B cell (primary cell): ENCODE measurements around the gene APLP2. TPM values are rescaled to one million over a fixed set of nuclear protein-coding genes. Genes with fewer than 3 reads are reported as not detected.
A peak's percentile ranks its signal among the peaks of the same experiment; 100 is the strongest.

Experiments
- ATAC-seq: fragments of 200-7000 bp; cut with Tn5 transposase; one replicate; pipeline ENCODE4 v1.10.0; 2021; ENCODE audit warnings: low read depth, mild to moderate bottlenecking, moderate number of reproducible peaks, moderate library complexity
- CTCF ChIA-PET: fragments of 350-600 bp; sonication (Branson Sonifier 250); formaldehyde crosslinking; loops from one replicate; lab custom pipeline; 2021; ENCODE audit warnings: antibody characterized with exemption, inconsistent platforms; lab: Charles Lee
- POLR2A ChIA-PET: fragments of 350-600 bp; sonication (Branson Sonifier 250); formaldehyde crosslinking; loops from one replicate; lab custom pipeline; 2021; ENCODE audit warnings: antibody characterized with exemption; lab: Charles Lee
- DNase-seq: peaks from one replicate; pipeline ENCODE4 v3.0.0; 2013
- H2AFZ ChIP-seq: 2 replicates; pipeline ENCODE4 v1.6.1; 2012; ENCODE audit warnings: mild to moderate bottlenecking, low read depth, low read length; ENCODE audit not compliant: insufficient read depth, poor library complexity, severe bottlenecking
- H3K27ac ChIP-seq, 2 donors: 1 replicate in 1 of 2; 2 replicates in 1 of 2; pipeline ENCODE4 v1.5.1; 2012 to 2013; ENCODE audit warnings: low read length in 2 of 2, mild to moderate bottlenecking in 2 of 2, moderate library complexity in 1 of 2
- H3K27me3 ChIP-seq, 4 experiments: fragments of 200-600 bp in 1 of 4; sonication (generic) in 1 of 4; replicated peaks in 1 of 4; 1 replicate in 2 of 4; 2 replicates in 2 of 4; pipeline versions ENCODE4 v1.6.1 to v1.7.0; 2013 to 2016; ENCODE audit warnings: low read length in 3 of 4, mild to moderate bottlenecking in 2 of 4, mixed read lengths in 1 of 4, moderate library complexity in 1 of 4; ENCODE audit not compliant: insufficient read depth in 4 of 4, control insufficient read depth in 3 of 4; ENCODE audit errors: control extremely low read depth in 1 of 4
- H3K36me3 ChIP-seq, 2 experiments: replicated peaks in 1 of 2; 1 replicate in 1 of 2; 2 replicates in 1 of 2; pipeline versions ENCODE4 v1.6.1 to v1.7.1; 2013; ENCODE audit warnings: low read length in 1 of 2; ENCODE audit not compliant: insufficient read depth in 2 of 2, control insufficient read depth in 1 of 2; ENCODE audit errors: control extremely low read depth in 1 of 2, extremely low read depth in 1 of 2
- H3K4me1 ChIP-seq, 2 donors: fragments of 200-600 bp in 1 of 2; sonication (generic) in 1 of 2; 1 replicate in 1 of 2; 2 replicates in 1 of 2; pipeline versions ENCODE4 v1.5.1 to v1.6.1; 2013 to 2017; ENCODE audit warnings: low read length in 2 of 2; ENCODE audit not compliant: control insufficient read depth in 2 of 2, insufficient read depth in 2 of 2
- H3K4me2 ChIP-seq: replicated peaks from 2 replicates; pipeline ENCODE3; 2012; ENCODE audit warnings: mild to moderate bottlenecking, low read depth, low read length; ENCODE audit not compliant: poor library complexity, severe bottlenecking
- H3K4me3 ChIP-seq, 5 experiments: fragments of 200-600 bp in 1 of 5; sonication (generic) in 1 of 5; 1 replicate in 3 of 5; 2 replicates in 2 of 5; pipeline versions ENCODE4 v1.5.1 to v1.7.0; 2011 to 2016; ENCODE audit warnings: low read length in 4 of 5, mild to moderate bottlenecking in 4 of 5, low read depth in 2 of 5, control low read depth in 1 of 5, moderate library complexity in 1 of 5; ENCODE audit not compliant: insufficient read depth in 1 of 5; ENCODE audit errors: control extremely low read depth in 1 of 5, extremely low read depth in 1 of 5
- H3K79me2 ChIP-seq: fragments of 200-600 bp; sonication (generic); one replicate; pipeline ENCODE4 v1.6.0; 2016; ENCODE audit warnings: low read length; ENCODE audit not compliant: control insufficient read depth, insufficient read depth
- H3K9ac ChIP-seq: fragments of 200-600 bp; sonication (generic); 2 replicates; pipeline ENCODE4 v1.6.1; 2017; ENCODE audit warnings: mild to moderate bottlenecking, low read length, moderate library complexity
- H3K9me3 ChIP-seq, 3 donors: one replicate each; pipeline versions ENCODE4 v1.6.1 to v1.7.1; 2013; ENCODE audit warnings: low read length in 2 of 3; ENCODE audit not compliant: control insufficient read depth in 2 of 3, insufficient read depth in 1 of 3; ENCODE audit errors: control extremely low read depth in 1 of 3
- H4K20me1 ChIP-seq: 2 replicates; pipeline ENCODE4 v1.6.0; 2012; ENCODE audit warnings: mild to moderate bottlenecking, low read length; ENCODE audit not compliant: insufficient read depth, control insufficient read depth, poor library complexity, severe bottlenecking
- H3K27ac Mint-ChIP-seq: one replicate; pipeline ENCODE4 v1.8.0; 2021; ENCODE audit warnings: mixed read lengths
- H3K27me3 Mint-ChIP-seq: one replicate; pipeline ENCODE4 v1.8.0; 2021; ENCODE audit warnings: mixed read lengths
- H3K4me1 Mint-ChIP-seq: one replicate; pipeline ENCODE4 v1.8.0; 2021; ENCODE audit warnings: mixed read lengths
- H3K4me3 Mint-ChIP-seq: one replicate; pipeline ENCODE4 v1.8.0; 2021; ENCODE audit warnings: mixed read lengths
- H3K9me3 Mint-ChIP-seq: one replicate; pipeline ENCODE4 v1.8.0; 2022; ENCODE audit warnings: mixed read lengths; ENCODE audit not compliant: insufficient read depth
- CTCF ChIP-seq: fragments of 200-600 bp; IDR thresholded peaks from one replicate; pipeline ENCODE4 v1.8.0; 2022; ENCODE audit warnings: antibody characterized with exemption, mild to moderate bottlenecking
- EZH2 ChIP-seq: IDR thresholded peaks from 2 replicates; pipeline ENCODE4 v1.6.1; 2012; ENCODE audit warnings: borderline replicate concordance, low read depth, mild to moderate bottlenecking, moderate library complexity, low read length; ENCODE audit not compliant: insufficient read depth, poor library complexity, severe bottlenecking
- WGBS: methylation state at CpG from one replicate; pipeline ENCODE4 v1.1.5; 2013; ENCODE audit warnings: missing lambda C conversion rate; ENCODE audit not compliant: insufficient coverage; 5-methylcytosine and 5-hydroxymethylcytosine counted together
- intact Hi-C: fragments of 100-400 bp; cut with micrococcal nuclease; formaldehyde crosslinking; loops from one replicate; pipeline ENCODE4 v1.10.0; 2022
- polyA plus RNA-seq: library from polyadenylated mRNA; depleted of rRNA; stranded (reverse); fragments of >200 nt; gene quantifications from 2 replicates; pipeline ENCODE4 v1.2.3, GENCODE V29; 2012
- total RNA-seq, 2 donors: library from RNA; stranded (reverse); fragments of 120-200 nt in 1 of 2; gene quantifications; 1 replicate in 1 of 2; 2 replicates in 1 of 2; pipeline versions ENCODE4 v1.2.3 to v1.2.4, GENCODE V29; 2013 to 2022

APLP2 gene
- total and polyA plus RNA-seq, 2 donors (not counting 1 experiment from before 2014, with no cell fraction given), result 84.2 to 102 TPM

- peak overlapping the region; percentile 94 for H3K27ac Mint-ChIP-seq
Measured at GRCh38 chr11:130180491-130180890, 110.8 kb downstream of the APLP2 start.

More at GRCh38 chr11:130180491-130180890, 110.8 kb downstream of the APLP2 start:
- peak overlapping the region; percentile 74 to 76 for H3K27ac ChIP-seq
- H3K79me2 ChIP-seq, result no peaks in the 10 kb centered on the region
- ATAC-seq (peak; percentile 14), DNase-seq (peak; percentile 36)
- Mint-ChIP-seq H3K9me3 (no peaks in the 10 kb centered on the region), H3K27me3 (no peaks in the 10 kb centered on the region), H3K4me3 (peak overlapping the region; percentile 61), H3K4me1 (peaks cover 59% of the 10 kb centered on the region)
- ChIA-PET CTCF (interaction anchor here (1.0 to 4.3 kb wide), 3 partner anchors 14 to 48 kb away, joined by 5 to 13 read pairs (median 7); no protein-coding TSS in a partner anchor), POLR2A (interaction anchor here (0.5 to 2.1 kb wide), 4 partner anchors 14 to 177 kb away, joined by 3 to 12 read pairs (median 4); partner anchors contain the start of genes PRDM10 and ST14)
- no peak overlapping the region for H3K9ac ChIP-seq
- intact Hi-C loops, result loop anchor here (2.0 kb wide), 1 partner anchor 14 kb away; no protein-coding TSS in a partner anchor
- H3K4me1 ChIP-seq, result peaks cover 42 to 56% of the 10 kb centered on the region in 2 donors
- no peak overlapping the region for H2AFZ ChIP-seq
- no peaks in the 10 kb centered on the region for H3K9me3 ChIP-seq
- H3K36me3 ChIP-seq, result no peaks in the 10 kb centered on the region
- no peak for TF ChIP-seq EZH2
- TF ChIP-seq CTCF, result no peak
- H3K4me2 ChIP-seq, result peak overlapping the region; percentile 67
- 44% methylated on average over 1 of the region's 4 CpGs for WGBS
- no peak overlapping the region for H3K4me3 ChIP-seq
- H3K27me3 ChIP-seq, result no peaks in the 10 kb centered on the region
- no peaks in the 10 kb centered on the region for H4K20me1 ChIP-seq
